Type B pancreatic cell (in vitro differentiated cells): Measurements from ENCODE around the gene ATP1B1. TPM values are rescaled to one million over a fixed set of nuclear protein-coding genes. Genes with fewer than 3 reads are reported as not detected.

ENCODE experiments used
- DNase-seq: peaks from one replicate; pipeline ENCODE4 v3.0.0; 2021; ENCODE audit warnings: mixed read lengths; ENCODE audit not compliant: unreplicated experiment; ENCODE audit errors: extremely low spot score
- H3K27ac Mint-ChIP-seq: 2 replicates; pipeline ENCODE4 v1.8.0; 2021; ENCODE audit warnings: mild to moderate bottlenecking, mixed read lengths
- H3K27me3 Mint-ChIP-seq: 2 replicates; pipeline ENCODE4 v1.8.0; 2021; ENCODE audit warnings: mixed read lengths
- H3K36me3 Mint-ChIP-seq: 2 replicates; pipeline ENCODE4 v1.8.0; 2021; ENCODE audit warnings: mixed read lengths
- H3K4me1 Mint-ChIP-seq: one replicate; pipeline ENCODE4 v1.8.0; 2021; ENCODE audit warnings: mixed read lengths; ENCODE audit not compliant: unreplicated experiment
- H3K4me3 Mint-ChIP-seq: 2 replicates; pipeline ENCODE4 v1.8.0; 2021; ENCODE audit warnings: mild to moderate bottlenecking, mixed read lengths
- H3K9me3 Mint-ChIP-seq: 2 replicates; pipeline ENCODE4 v1.8.0; 2021; ENCODE audit warnings: mixed read lengths
- CTCF ChIP-seq: fragments of 200-600 bp; sonication (generic); conservative IDR thresholded peaks from 2 replicates; pipeline ENCODE4 v1.5.0; 2021; ENCODE audit warnings: antibody characterized with exemption, mild to moderate bottlenecking
- total RNA-seq: library from RNA; stranded (reverse); gene quantifications from 2 replicates; pipeline ENCODE4 v1.2.1, GENCODE V29; 2021; ENCODE audit warnings: low replicate concordance

Gene ATP1B1
- total RNA-seq, 1 donor from 2014 or later, result 237 TPM

DNA sequence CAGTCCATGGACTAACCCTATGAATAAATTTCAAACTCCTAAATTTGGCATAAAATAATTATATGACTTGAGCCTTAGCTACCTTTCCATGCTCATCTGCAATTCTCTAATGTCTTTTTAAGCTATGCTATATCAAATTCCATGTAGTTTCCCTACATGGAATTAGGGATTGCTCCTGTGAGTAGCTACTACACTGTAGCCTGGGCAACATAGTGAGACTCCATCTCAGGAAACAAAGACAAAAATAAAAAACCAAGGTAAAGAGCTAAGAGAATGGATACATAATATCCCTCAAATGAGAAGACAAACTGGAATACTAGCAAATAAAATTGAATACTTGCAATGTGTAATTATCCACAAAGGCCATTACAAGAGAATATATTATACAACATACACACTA is 37.5 kb downstream of the ATP1B1 start:
- Mint-ChIP-seq H3K36me3 (peaks cover 4% of the 10 kb centered on the region), H3K9me3 (no peaks in the 10 kb centered on the region), H3K4me1 (peaks cover 13% of the 10 kb centered on the region), H3K27me3 (no peaks in the 10 kb centered on the region), H3K27ac (no peak overlapping the region), H3K4me3 (no peak overlapping the region)
- no peak for DNase-seq
- TF ChIP-seq CTCF, result no peak

- H3K4me3 Mint-ChIP-seq, result peak overlapping the region; percentile 10
- no peak overlapping the region for H3K27ac Mint-ChIP-seq
- no peak for TF ChIP-seq CTCF
- H3K27me3 Mint-ChIP-seq, result no peaks in the 10 kb centered on the region
- no peaks in the 10 kb centered on the region for H3K9me3 Mint-ChIP-seq
- peaks cover 4% of the 10 kb centered on the region for H3K36me3 Mint-ChIP-seq
- no peak for DNase-seq
- peaks cover 13% of the 10 kb centered on the region for H3K4me1 Mint-ChIP-seq
Observed at GRCh38 chr1:169144941-169145626, 38.6 kb downstream of the ATP1B1 start.

DNA sequence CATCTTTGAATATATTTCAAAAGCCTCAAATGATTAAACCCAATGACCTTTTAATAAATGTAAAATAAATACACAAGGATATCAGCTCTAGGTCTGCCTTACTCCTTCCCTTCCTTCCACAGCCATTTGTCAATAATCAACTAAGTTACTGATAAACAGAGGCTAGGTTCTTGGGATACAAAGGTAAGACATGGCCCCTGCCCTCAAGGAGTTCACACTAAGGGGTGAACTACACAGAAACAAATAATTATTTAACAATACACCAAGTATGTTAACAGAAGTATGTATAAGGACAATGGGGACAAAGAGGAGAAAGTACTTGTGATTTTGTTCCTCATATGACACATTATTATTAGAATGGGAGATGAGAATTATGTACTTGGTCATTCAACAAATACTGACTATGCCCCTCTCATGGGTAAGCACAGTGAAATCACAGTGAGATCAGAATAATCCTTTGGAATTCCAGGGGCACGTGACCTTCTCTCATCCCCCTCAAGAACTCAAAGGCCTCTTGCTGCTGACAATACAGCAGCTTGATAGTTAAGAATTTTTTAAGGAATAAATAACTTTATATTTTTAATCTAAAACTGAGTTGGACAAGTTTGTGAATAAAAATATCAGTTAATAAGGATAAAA is 40.2 kb downstream of the ATP1B1 start:
- no peak overlapping the region for H3K4me3 Mint-ChIP-seq
- no peaks in the 10 kb centered on the region for H3K9me3 Mint-ChIP-seq
- TF ChIP-seq CTCF, result no peak
- H3K4me1 Mint-ChIP-seq, result peaks cover 13% of the 10 kb centered on the region
- no peaks in the 10 kb centered on the region for H3K27me3 Mint-ChIP-seq
- peaks cover 4% of the 10 kb centered on the region for H3K36me3 Mint-ChIP-seq
- H3K27ac Mint-ChIP-seq, result no peak overlapping the region
- DNase-seq, result no peak

DNA sequence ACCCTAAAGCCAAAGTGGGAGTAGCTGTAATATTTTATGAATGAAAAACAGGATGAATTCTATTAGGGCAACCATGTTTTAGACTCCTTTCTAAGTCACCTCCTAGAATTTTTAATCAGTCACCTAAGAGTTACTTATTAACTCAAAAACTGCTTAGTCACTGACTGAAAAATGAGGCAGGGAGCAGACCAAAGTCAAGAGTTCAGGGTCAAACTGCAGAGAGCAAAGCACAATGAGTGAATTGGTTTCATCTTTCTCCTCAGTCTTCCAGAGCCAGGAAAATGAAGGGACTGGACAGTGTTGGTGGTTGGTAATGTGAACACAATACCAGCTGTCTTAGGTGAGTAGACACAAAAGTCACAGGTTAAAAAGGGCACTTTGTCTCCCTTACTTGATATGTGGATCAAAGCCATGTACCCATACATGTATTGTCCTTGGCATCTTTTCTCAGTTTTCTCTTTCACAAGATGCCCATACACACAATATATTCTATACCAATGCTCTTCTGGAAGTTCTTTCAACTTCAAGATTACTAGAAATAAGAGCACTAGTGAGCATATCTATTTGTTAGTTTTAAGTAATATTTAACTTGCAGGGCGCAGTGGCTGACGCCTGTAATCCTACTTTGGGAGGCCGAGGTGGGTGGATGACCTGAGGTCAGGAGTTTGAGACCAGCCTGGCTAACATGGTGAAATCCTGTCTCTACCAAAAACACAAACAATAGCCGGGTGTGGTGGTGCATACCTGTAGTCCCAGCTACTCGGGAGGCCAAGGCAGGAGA is 42.2 kb downstream of the ATP1B1 start:
- Mint-ChIP-seq H3K36me3 (peaks cover 4% of the 10 kb centered on the region), H3K4me3 (peak overlapping the region; percentile 39), H3K27ac (peak overlapping the region; percentile 84), H3K9me3 (no peaks in the 10 kb centered on the region), H3K4me1 (peaks cover 8% of the 10 kb centered on the region), H3K27me3 (no peaks in the 10 kb centered on the region)
- TF ChIP-seq CTCF, result no peak
- DNase-seq, result no peak

DNA sequence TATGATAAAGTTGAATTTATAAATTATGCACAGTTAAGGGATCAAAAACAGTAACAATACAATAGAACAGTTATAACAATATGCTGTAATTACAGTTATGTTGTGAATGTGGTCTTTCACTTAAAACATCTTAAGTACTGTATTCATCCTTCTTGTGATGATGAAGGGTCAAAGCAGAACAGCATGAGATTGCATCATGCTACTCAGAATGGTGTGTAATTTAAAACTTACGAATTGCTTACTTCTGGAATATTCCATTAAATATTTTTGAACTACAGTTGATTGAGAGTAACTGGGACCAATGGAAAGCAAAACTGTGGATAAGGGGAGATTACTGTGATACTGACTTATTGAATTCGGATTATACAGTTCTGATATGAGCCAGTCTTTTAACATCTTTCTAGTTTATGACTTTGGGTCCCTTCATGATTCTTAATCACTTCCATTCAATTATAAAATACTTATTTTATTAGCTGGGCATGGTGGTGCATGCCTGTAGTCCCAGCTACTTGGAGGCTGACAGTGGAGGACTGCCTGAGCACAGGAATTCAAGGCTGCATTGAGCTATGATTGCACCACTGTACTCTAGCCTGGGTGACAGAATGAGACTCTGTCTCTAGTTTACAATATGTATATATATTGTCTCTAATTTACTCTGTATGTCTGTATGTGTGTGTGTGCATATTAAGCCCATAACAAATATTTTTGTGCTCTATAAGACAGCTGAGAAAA is 43.2 kb downstream of the ATP1B1 start:
- H3K36me3 Mint-ChIP-seq, result peaks cover 4% of the 10 kb centered on the region
- no peaks in the 10 kb centered on the region for H3K27me3 Mint-ChIP-seq
- no peak for DNase-seq
- no peaks in the 10 kb centered on the region for H3K9me3 Mint-ChIP-seq
- H3K27ac Mint-ChIP-seq, result no peak overlapping the region
- H3K4me3 Mint-ChIP-seq, result no peak overlapping the region
- peaks cover 8% of the 10 kb centered on the region for H3K4me1 Mint-ChIP-seq
- TF ChIP-seq CTCF, result no peak
